Activated T-helper 9 cell treated with anti-CD3 and anti-CD28 coated beads, Interleukin-2, amount 50 U/mL, for 16 hours (primary cell): Measurements from ENCODE around the gene ACTBL2.

Experiments used
- DNase-seq: peaks from one replicate; pipeline ENCODE4 v3.0.0-alpha.2; 2020; ENCODE audit warnings: low read depth

Gene ACTBL2

GRCh38 chr5:57448751-57449150, 33.9 kb downstream of the ACTBL2 start:
- no peak for DNase-seq

GRCh38 chr5:57448287-57448686, 34.3 kb downstream of the ACTBL2 start:
- DNase-seq, result no peak

- DNase-seq, result no peak
Measured at GRCh38 chr5:57447658-57448057, 35.0 kb downstream of the ACTBL2 start.

- DNase-seq, result no peak
Measured at GRCh38 chr5:57446966-57447365, 35.6 kb downstream of the ACTBL2 start.

- no peak for DNase-seq
Measured at GRCh38 chr5:57445705-57446037, 36.9 kb downstream of the ACTBL2 start.

GRCh38 chr5:57445006-57445704, 37.5 kb downstream of the ACTBL2 start:
- no peak for DNase-seq

GRCh38 chr5:57442080-57442839, 40.4 kb downstream of the ACTBL2 start:
- DNase-seq, result no peak

GRCh38 chr5:57441557-57441956, 41.1 kb downstream of the ACTBL2 start:
- DNase-seq, result no peak

- DNase-seq, result no peak
Measured at GRCh38 chr5:57439601-57440000, 43.0 kb downstream of the ACTBL2 start.

- no peak for DNase-seq
Measured at GRCh38 chr5:57437976-57438805, 44.4 kb downstream of the ACTBL2 start.

GRCh38 chr5:57436586-57436985, 46.0 kb downstream of the ACTBL2 start:
- DNase-seq, result no peak

GRCh38 chr5:57435701-57436134, 46.9 kb downstream of the ACTBL2 start:
- DNase-seq, result no peak

GRCh38 chr5:57434683-57435082, 47.9 kb downstream of the ACTBL2 start:
- no peak for DNase-seq

- no peak for DNase-seq
Measured at GRCh38 chr5:57434227-57434640, 48.4 kb downstream of the ACTBL2 start.

- no peak for DNase-seq
Measured at GRCh38 chr5:57432876-57433275, 49.7 kb downstream of the ACTBL2 start.

GRCh38 chr5:57431759-57432158, 50.9 kb downstream of the ACTBL2 start:
- no peak for DNase-seq
